IMR-90 (cell line): Measurements from ENCODE around the gene TIGD3.

Experiments used
- CEBPB ChIP-seq: IDR thresholded peaks from 2 replicates; pipeline ENCODE4 v1.6.1; 2012; ENCODE audit warnings: low read depth, low read length, improper control_type of control experiment
- MAFK ChIP-seq: IDR thresholded peaks from 2 replicates; pipeline ENCODE4 v1.6.1; 2012; ENCODE audit warnings: low read depth, low read length, improper control_type of control experiment
- MAZ ChIP-seq: IDR thresholded peaks from 2 replicates; pipeline ENCODE4 v1.6.1; 2012; ENCODE audit warnings: low read depth, mild to moderate bottlenecking, low read length, improper control_type of control experiment, moderate library complexity, borderline replicate concordance
- POLR2A ChIP-seq: IDR thresholded peaks from 2 replicates; pipeline ENCODE4 v1.6.1; 2012; ENCODE audit warnings: mild to moderate bottlenecking, low read depth, low read length
- RAD21 ChIP-seq: IDR thresholded peaks from 2 replicates; pipeline ENCODE4 v1.6.1; 2012; ENCODE audit warnings: low read length, improper control_type of control experiment
- RCOR1 ChIP-seq: IDR thresholded peaks from 2 replicates; pipeline ENCODE4 v1.6.1; 2012; ENCODE audit warnings: mild to moderate bottlenecking, low read length, improper control_type of control experiment; ENCODE audit not compliant: insufficient replicate concordance
- SMC3 ChIP-seq: fragments of 150-350 bp; IDR thresholded peaks from 2 replicates; pipeline ENCODE4 v1.6.1; 2016; ENCODE audit warnings: low read depth, mild to moderate bottlenecking, antibody characterized with exemption, low read length, moderate library complexity
- TF ChIP-seq, protein P1 (sequence below): conservative IDR thresholded peaks from 2 replicates; pipeline ENCODE4 v1.5.1; 2012; ENCODE audit warnings: mild to moderate bottlenecking, low read depth, low read length, improper control_type of control experiment
- TF ChIP-seq, protein P2 (sequence below): fragments of 150-350 bp; IDR thresholded peaks from 2 replicates; pipeline ENCODE4 v1.6.1; 2017; ENCODE audit warnings: mild to moderate bottlenecking, antibody characterized with exemption, low read length, low read depth

DNA sequence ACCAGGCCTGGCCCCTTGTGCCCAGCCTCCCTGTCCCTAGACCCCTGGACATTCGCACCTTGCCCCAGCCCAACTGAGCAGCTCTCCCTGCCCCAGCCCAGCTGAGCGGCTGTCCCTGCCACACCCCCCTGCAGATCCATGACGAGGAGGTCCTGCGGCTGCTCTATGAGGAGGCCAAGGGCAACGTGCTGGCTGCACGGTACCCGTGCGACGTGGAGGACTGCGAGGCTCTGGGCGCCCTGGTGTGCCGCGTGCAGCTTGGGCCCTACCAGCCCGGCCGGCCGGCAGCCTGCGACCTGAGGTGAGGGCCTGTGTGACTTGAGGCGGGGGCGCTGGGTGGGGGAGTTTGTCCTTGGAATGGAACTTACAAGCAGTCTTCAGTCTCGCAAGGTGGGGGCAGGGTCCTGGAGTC, 39.6 kb downstream of the TIGD3 start:
- TF ChIP-seq MAZ (no peak), RAD21 (no peak), POLR2A (no peak), SMC3 (no peak), CEBPB (no peak), RCOR1 (no peak), MAFK (no peak)
- TF ChIP-seq, protein P1, sequence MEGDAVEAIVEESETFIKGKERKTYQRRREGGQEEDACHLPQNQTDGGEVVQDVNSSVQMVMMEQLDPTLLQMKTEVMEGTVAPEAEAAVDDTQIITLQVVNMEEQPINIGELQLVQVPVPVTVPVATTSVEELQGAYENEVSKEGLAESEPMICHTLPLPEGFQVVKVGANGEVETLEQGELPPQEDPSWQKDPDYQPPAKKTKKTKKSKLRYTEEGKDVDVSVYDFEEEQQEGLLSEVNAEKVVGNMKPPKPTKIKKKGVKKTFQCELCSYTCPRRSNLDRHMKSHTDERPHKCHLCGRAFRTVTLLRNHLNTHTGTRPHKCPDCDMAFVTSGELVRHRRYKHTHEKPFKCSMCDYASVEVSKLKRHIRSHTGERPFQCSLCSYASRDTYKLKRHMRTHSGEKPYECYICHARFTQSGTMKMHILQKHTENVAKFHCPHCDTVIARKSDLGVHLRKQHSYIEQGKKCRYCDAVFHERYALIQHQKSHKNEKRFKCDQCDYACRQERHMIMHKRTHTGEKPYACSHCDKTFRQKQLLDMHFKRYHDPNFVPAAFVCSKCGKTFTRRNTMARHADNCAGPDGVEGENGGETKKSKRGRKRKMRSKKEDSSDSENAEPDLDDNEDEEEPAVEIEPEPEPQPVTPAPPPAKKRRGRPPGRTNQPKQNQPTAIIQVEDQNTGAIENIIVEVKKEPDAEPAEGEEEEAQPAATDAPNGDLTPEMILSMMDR = no peak
- TF ChIP-seq, protein P2, sequence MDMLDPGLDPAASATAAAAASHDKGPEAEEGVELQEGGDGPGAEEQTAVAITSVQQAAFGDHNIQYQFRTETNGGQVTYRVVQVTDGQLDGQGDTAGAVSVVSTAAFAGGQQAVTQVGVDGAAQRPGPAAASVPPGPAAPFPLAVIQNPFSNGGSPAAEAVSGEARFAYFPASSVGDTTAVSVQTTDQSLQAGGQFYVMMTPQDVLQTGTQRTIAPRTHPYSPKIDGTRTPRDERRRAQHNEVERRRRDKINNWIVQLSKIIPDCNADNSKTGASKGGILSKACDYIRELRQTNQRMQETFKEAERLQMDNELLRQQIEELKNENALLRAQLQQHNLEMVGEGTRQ = no peak
